K562 (cell line): ENCODE results near the gene MEGF11. TPM values are rescaled to one million over a fixed set of nuclear protein-coding genes. Genes with fewer than 3 reads are reported as not detected.

Experiments used
- CLOCK ChIP-seq: fragments of 250-450 bp; sonication (Bioruptor Pico); IDR thresholded peaks from 2 replicates; pipeline ENCODE4 v1.4.0; 2020; ENCODE audit warnings: mild to moderate bottlenecking, moderate library complexity, borderline replicate concordance
- CREB3L1 ChIP-seq: fragments of 450-650 bp; IDR thresholded peaks from 2 replicates; pipeline ENCODE4 v1.6.1; 2014; ENCODE audit warnings: low read depth, mild to moderate bottlenecking, moderate library complexity, borderline replicate concordance
- GTF2A2 ChIP-seq: IDR thresholded peaks from 2 replicates; pipeline ENCODE4 v1.6.1; 2016; ENCODE audit warnings: mild to moderate bottlenecking, missing genetic modification characterization, missing compliant biosample characterization
- MGA ChIP-seq: fragments of 450-650 bp; IDR thresholded peaks from 2 replicates; pipeline ENCODE4 v1.6.1; 2016; ENCODE audit warnings: mild to moderate bottlenecking, moderate library complexity
- MTA2 ChIP-seq: fragments of 450-650 bp; IDR thresholded peaks from 2 replicates; pipeline ENCODE4 v1.6.1; 2016; ENCODE audit warnings: low read depth
- NEUROD1 ChIP-seq: fragments of 150-350 bp; IDR thresholded peaks from 2 replicates; pipeline ENCODE4 v1.6.1; 2014; ENCODE audit warnings: borderline replicate concordance, low read length, low read depth; ENCODE audit not compliant: partially characterized antibody
- POLR2G ChIP-seq: fragments of 200-400 bp; formaldehyde crosslinking; IDR thresholded peaks from 2 replicates; pipeline ENCODE4 v1.6.1; 2017; ENCODE audit warnings: low read depth, mild to moderate bottlenecking, antibody characterized with exemption, low read length, moderate library complexity
- RCOR1 ChIP-seq, 2 experiments: IDR thresholded peaks; 2 replicates each; pipeline ENCODE4 v1.6.1; 2012; ENCODE audit warnings: low read depth in 2 of 2, low read length in 2 of 2, borderline replicate concordance in 1 of 2, improper control_type of control experiment in 1 of 2
- SMARCE1 ChIP-seq: fragments of 450-650 bp; IDR thresholded peaks from 2 replicates; pipeline ENCODE4 v1.7.1; 2016; ENCODE audit warnings: mild to moderate bottlenecking
- ZFPM2 ChIP-seq: fragments of 250-450 bp; sonication (Bioruptor Pico); IDR thresholded peaks from 2 replicates; pipeline ENCODE4 v1.5.1; 2022; ENCODE audit warnings: mild to moderate bottlenecking
- ZNF586 ChIP-seq: fragments of 450-650 bp; formaldehyde crosslinking; conservative IDR thresholded peaks from 2 replicates; pipeline ENCODE4 v1.4.0; 2020; ENCODE audit warnings: mild to moderate bottlenecking, moderate library complexity
- polyA plus RNA-seq, 8 experiments: library from polyadenylated mRNA; depleted of rRNA in 4 of 8; stranded (reverse) in 5 of 8; unstranded in 3 of 8; fragments of >200 nt; fragmentation: Nextera tagmentation in 2 of 8; fragmentation: Illumina TruSeq in 1 of 8; extraction: Ambion mirVana in 2 of 8; extraction: Trizol in 1 of 8; gene quantifications; 2 replicates each; pipeline versions ENCODE4 v1.2.1 to v1.2.3, GENCODE V29; 2011 to 2014; ENCODE audit warnings: inconsistent platforms in 1 of 8, missing spikeins in 1 of 8
- total RNA-seq, 7 experiments: library from RNA; depleted of rRNA in 6 of 7; stranded (reverse); fragments of >200 nt in 6 of 7; fragmentation: Illumina TruSeq in 2 of 7; extraction: Trizol in 2 of 7; gene quantifications; 2 replicates each; pipeline versions ENCODE4 v1.2.1 to v1.2.3, GENCODE V29; 2011 to 2021; ENCODE audit warnings: low replicate concordance in 1 of 7

Gene MEGF11
- total and polyA plus RNA-seq, 9 of the 15 experiments (the other 6 are each of a cell fraction or from before 2014, with no cell fraction given) = 0.06 to 0.23 (median 0.20) TPM; not detected in 6

GRCh38 chr15:65916664-65917406, 336.7 kb downstream of the MEGF11 start (continued):
- TF ChIP-seq SMARCE1 (no peak), ZNF586 (CRISPR knock-in tag) (no peak), CLOCK (CRISPR knock-in tag) (no peak), GTF2A2 (tag) (no peak), CREB3L1 (no peak), MGA (no peak), ZFPM2 (CRISPR knock-in tag) (no peak), RCOR1 (IDR thresholded peaks at IDR 0.05; ENCODE audit: borderline replicate concordance in 1 of 2, low read depth in 2 of 2, low read length in 2 of 2) (0 out of 4 replicates have a peak, but pooled peaks of 1 of the 2 experiments have one; percentile 20), NEUROD1 (no peak), POLR2G (peak; percentile 34; the same call in 1 of the 2 replicates), MTA2 (no peak)
